H1 (cell line): ENCODE data around the gene ARID5B. TPM values are rescaled to one million over a fixed set of nuclear protein-coding genes. Genes with fewer than 3 reads are reported as not detected.

Source experiments
- CHD7 ChIP-seq: fragments of 300-600 bp; sonication (generic); IDR thresholded peaks from 2 replicates; pipeline ENCODE4 v1.7.1; 2012; ENCODE audit warnings: low read length, moderate library complexity, mild to moderate bottlenecking, inconsistent platforms; ENCODE audit not compliant: insufficient replicate concordance
- SIN3A ChIP-seq, 2 experiments: IDR thresholded peaks in 1 of 2; conservative IDR thresholded peaks in 1 of 2; 2 replicates each; pipeline ENCODE4 v1.6.1; 2011 to 2012; ENCODE audit warnings: low read length in 2 of 2, improper control_type of control experiment in 1 of 2, low read depth in 1 of 2, mild to moderate bottlenecking in 1 of 2
- polyA plus RNA-seq, 7 experiments: library from polyadenylated mRNA; depleted of rRNA in 3 of 7; stranded (reverse) in 5 of 7; unstranded in 2 of 7; fragments of >200 nt in 5 of 7; fragments of 200-250 nt in 2 of 7; gene quantifications; 1 replicate in 5 of 7; 2 replicates in 1 of 7; 4 replicates in 1 of 7; pipeline versions ENCODE4 v1.2.1 to v1.2.3, GENCODE V29; 2011 to 2013; ENCODE audit warnings: missing spikeins in 2 of 7, mixed read lengths in 2 of 7
- total RNA-seq: library from RNA; stranded (reverse); fragmentation: NEBNext Ultra II Directional; extraction: Animal tissue kit (Norgen Biotek cat#: 25700); gene quantifications from 2 replicates; pipeline ENCODE4 v1.2.1, GENCODE V29; 2021

ARID5B gene
- total and polyA plus RNA-seq, 2 of the 8 experiments (the other 6 are each of a cell fraction or from before 2014, with no cell fraction given), result 0.21 to 1.1 TPM

GRCh38 chr10:62021128-62021665 is 119.7 kb downstream of the ARID5B start (continued):
- TF ChIP-seq SIN3A (conservative IDR thresholded peaks at IDR 0.05 in 1 of 2, IDR thresholded peaks at IDR 0.05 in 1 of 2; ENCODE audit: low read depth in 1 of 2, low read length in 2 of 2) (no peak), CHD7 (no peak)
